Stimulated activated CD4-positive, alpha-beta T cell treated with anti-CD3 and anti-CD28 coated beads, Interleukin-4, amount 100 ng/mL, for 24 hours (primary cell): ENCODE measurements around the gene TES.

Experiments
- DNase-seq: peaks from one replicate; pipeline ENCODE4 v3.0.0-alpha.2; 2020

The TES gene

GRCh38 chr7:116194115-116194514, 16.2 kb upstream of the TES start:
- DNase-seq, result no peak

GRCh38 chr7:116195451-116195850, 14.9 kb upstream of the TES start:
- DNase-seq, result no peak

GRCh38 chr7:116196947-116197346, 13.4 kb upstream of the TES start:
- DNase-seq, result no peak

GRCh38 chr7:116197360-116197759, 13.0 kb upstream of the TES start:
- no peak for DNase-seq

- no peak for DNase-seq
These were observed 11.5 kb upstream of the TES start for GRCh38 chr7:116198748-116199410.

- no peak for DNase-seq
These were observed 9.4 kb upstream of the TES start for GRCh38 chr7:116200963-116201362.

GRCh38 chr7:116206141-116206540, 4.2 kb upstream of the TES start:
- no peak for DNase-seq

GRCh38 chr7:116208919-116209318, 1.4 kb upstream of the TES start:
- DNase-seq, result no peak

GRCh38 chr7:116209561-116210070, 723 bp upstream of the TES start:
- DNase-seq, result peak; percentile 19

- DNase-seq, result peak; percentile 78
These were observed 920 bp downstream of the TES start for GRCh38 chr7:116211006-116211912.

GRCh38 chr7:116211913-116212596, 1.7 kb downstream of the TES start:
- no peak for DNase-seq

- no peak for DNase-seq
These were observed 2.5 kb downstream of the TES start for GRCh38 chr7:116212869-116213268.

GRCh38 chr7:116213361-116214130, 3.2 kb downstream of the TES start:
- no peak for DNase-seq

- DNase-seq, result no peak
These were observed 4.6 kb downstream of the TES start for GRCh38 chr7:116214921-116215320.

- no peak for DNase-seq
These were observed 5.2 kb downstream of the TES start for GRCh38 chr7:116215551-116215950.

- no peak for DNase-seq
These were observed 6.7 kb downstream of the TES start for GRCh38 chr7:116216956-116217571.

GRCh38 chr7:116218051-116218645, 7.8 kb downstream of the TES start:
- DNase-seq, result no peak

GRCh38 chr7:116218747-116219146, 8.4 kb downstream of the TES start:
- no peak for DNase-seq

GRCh38 chr7:116219288-116219687, 8.9 kb downstream of the TES start:
- DNase-seq, result no peak

GRCh38 chr7:116219834-116220233, 9.5 kb downstream of the TES start:
- no peak for DNase-seq

- DNase-seq, result no peak
These were observed 12.2 kb downstream of the TES start for GRCh38 chr7:116222501-116222900.

GRCh38 chr7:116223588-116223987, 13.2 kb downstream of the TES start:
- no peak for DNase-seq
